ENCODE data around the gene CDH22. TPM values are rescaled to one million over a fixed set of nuclear protein-coding genes. Genes with fewer than 3 reads are reported as not detected.

The CDH22 gene
- total RNA-seq, 2 donors from 2014 or later, result 0.22 to 0.77 TPM

DNA sequence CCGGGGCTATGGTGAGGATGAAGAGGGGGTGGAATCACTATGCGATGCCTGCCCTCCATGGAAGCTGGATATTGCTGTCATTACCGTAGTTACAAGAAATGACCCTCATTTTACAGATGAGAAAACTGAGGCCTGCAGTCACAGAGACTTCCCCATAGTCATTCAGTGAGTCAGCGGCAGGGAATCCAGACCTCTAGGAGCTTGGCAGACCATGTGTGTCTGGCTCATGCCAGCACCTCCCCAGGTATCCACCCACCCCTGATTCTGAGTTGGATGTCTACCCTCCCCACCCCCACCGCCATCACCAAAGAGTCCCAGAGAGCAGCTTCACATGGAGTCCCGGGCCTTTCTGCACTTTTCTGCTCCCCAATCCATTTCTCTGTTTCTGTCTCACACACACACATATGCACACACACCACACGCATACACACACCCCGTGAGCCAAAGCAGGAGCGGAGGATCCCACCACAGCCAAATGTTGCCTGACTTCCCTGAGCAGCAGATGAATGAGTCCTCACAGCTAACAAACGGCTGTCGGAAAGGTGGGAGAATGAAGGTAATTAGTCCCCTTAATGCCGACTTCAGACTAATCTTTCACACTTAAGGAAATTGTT is 24.8 kb downstream of the CDH22 start:
- H3K9me3 ChIP-seq (ENCODE audit: control insufficient read depth, low read length), result no peaks in the 10 kb centered on the region
- TF ChIP-seq, protein P1, sequence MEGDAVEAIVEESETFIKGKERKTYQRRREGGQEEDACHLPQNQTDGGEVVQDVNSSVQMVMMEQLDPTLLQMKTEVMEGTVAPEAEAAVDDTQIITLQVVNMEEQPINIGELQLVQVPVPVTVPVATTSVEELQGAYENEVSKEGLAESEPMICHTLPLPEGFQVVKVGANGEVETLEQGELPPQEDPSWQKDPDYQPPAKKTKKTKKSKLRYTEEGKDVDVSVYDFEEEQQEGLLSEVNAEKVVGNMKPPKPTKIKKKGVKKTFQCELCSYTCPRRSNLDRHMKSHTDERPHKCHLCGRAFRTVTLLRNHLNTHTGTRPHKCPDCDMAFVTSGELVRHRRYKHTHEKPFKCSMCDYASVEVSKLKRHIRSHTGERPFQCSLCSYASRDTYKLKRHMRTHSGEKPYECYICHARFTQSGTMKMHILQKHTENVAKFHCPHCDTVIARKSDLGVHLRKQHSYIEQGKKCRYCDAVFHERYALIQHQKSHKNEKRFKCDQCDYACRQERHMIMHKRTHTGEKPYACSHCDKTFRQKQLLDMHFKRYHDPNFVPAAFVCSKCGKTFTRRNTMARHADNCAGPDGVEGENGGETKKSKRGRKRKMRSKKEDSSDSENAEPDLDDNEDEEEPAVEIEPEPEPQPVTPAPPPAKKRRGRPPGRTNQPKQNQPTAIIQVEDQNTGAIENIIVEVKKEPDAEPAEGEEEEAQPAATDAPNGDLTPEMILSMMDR (conservative IDR thresholded peaks at IDR 0.05), result no peak
- DNase-seq, result no peak
- no peaks in the 10 kb centered on the region for H3K27me3 ChIP-seq (ENCODE audit: control insufficient read depth, insufficient read depth, low read length, poor library complexity, severe bottlenecking)
- no peaks in the 10 kb centered on the region for H3K9me3 Mint-ChIP-seq
- H3K4me1 Mint-ChIP-seq, result peaks cover 26% of the 10 kb centered on the region
- no peak overlapping the region for H3K27ac ChIP-seq (ENCODE audit: low read depth, low read length)
- 84 to 92% methylated on average over 5 to 12 of the region's 12 CpGs for WGBS, 2 experiments (ENCODE audit: insufficient coverage in 1 of 2, insufficient read length in 1 of 2)
- no peaks in the 10 kb centered on the region for H3K36me3 ChIP-seq (ENCODE audit: control insufficient read depth, insufficient read depth, low read length)
- no peak overlapping the region for H3K9ac ChIP-seq (ENCODE audit: extremely low read depth, low read length, poor library complexity, severe bottlenecking)
- no peak overlapping the region for H3K4me3 Mint-ChIP-seq
- no peak overlapping the region for H3K4me3 ChIP-seq (ENCODE audit: low read length)
- H3K27ac Mint-ChIP-seq, result no peak overlapping the region
- H3K27me3 Mint-ChIP-seq (ENCODE audit: insufficient read depth), result peaks cover 2% of the 10 kb centered on the region
- peaks cover 7% of the 10 kb centered on the region for H3K4me1 ChIP-seq (ENCODE audit: control insufficient read depth, insufficient read depth, low read length)
- H3K36me3 Mint-ChIP-seq (ENCODE audit: low read depth), result no peaks in the 10 kb centered on the region

GRCh38 chr20:46282669-46283068 is 25.6 kb downstream of the CDH22 start:
- no peaks in the 10 kb centered on the region for H3K27me3 ChIP-seq (ENCODE audit: control insufficient read depth, insufficient read depth, low read length, poor library complexity, severe bottlenecking)
- H3K4me3 Mint-ChIP-seq, result no peak overlapping the region
- no peak for DNase-seq
- H3K27ac Mint-ChIP-seq, result no peak overlapping the region
- TF ChIP-seq, protein P1 (conservative IDR thresholded peaks at IDR 0.05), result no peak
- no peak overlapping the region for H3K4me3 ChIP-seq (ENCODE audit: low read length)
- no peaks in the 10 kb centered on the region for H3K36me3 ChIP-seq (ENCODE audit: control insufficient read depth, insufficient read depth, low read length)
- H3K4me1 Mint-ChIP-seq, result peaks cover 28% of the 10 kb centered on the region
- no peak overlapping the region for H3K27ac ChIP-seq (ENCODE audit: low read depth, low read length)
- no peaks in the 10 kb centered on the region for H3K9me3 Mint-ChIP-seq
- H3K27me3 Mint-ChIP-seq (ENCODE audit: insufficient read depth), result peaks cover 2% of the 10 kb centered on the region
- peaks cover 7% of the 10 kb centered on the region for H3K4me1 ChIP-seq (ENCODE audit: control insufficient read depth, insufficient read depth, low read length)
- no peaks in the 10 kb centered on the region for H3K9me3 ChIP-seq (ENCODE audit: control insufficient read depth, low read length)
- no peak overlapping the region for H3K9ac ChIP-seq (ENCODE audit: extremely low read depth, low read length, poor library complexity, severe bottlenecking)
- H3K36me3 Mint-ChIP-seq (ENCODE audit: low read depth), result no peaks in the 10 kb centered on the region
- 65 to 79% methylated on average over 6 to 11 of the region's 11 CpGs for WGBS, 2 experiments (ENCODE audit: insufficient coverage in 1 of 2, insufficient read length in 1 of 2)

DNA sequence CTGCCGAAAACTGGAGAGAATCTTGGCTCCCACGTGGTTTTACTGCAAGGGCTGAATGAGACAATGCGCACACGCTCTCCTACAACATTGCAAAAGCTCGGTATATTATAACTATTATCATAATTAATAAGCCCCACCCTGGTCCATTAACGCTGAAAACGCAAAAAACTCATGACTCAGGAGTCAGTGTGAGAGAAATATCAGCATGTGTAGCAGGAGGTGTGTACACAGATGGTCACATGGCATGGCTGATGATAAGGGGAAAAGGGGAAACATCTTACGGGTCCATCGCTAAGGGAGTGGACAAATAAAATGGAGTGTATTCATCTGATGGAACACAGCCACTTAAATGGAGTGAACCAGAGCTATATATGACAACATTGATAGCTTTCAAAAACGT is 29.2 kb downstream of the CDH22 start:
- H3K36me3 ChIP-seq (ENCODE audit: control insufficient read depth, insufficient read depth, low read length), result no peaks in the 10 kb centered on the region
- Mint-ChIP-seq H3K4me1 (peaks cover 42% of the 10 kb centered on the region), H3K4me3 (no peak overlapping the region), H3K36me3 (ENCODE audit: low read depth) (no peaks in the 10 kb centered on the region), H3K9me3 (no peaks in the 10 kb centered on the region), H3K27ac (no peak overlapping the region), H3K27me3 (ENCODE audit: insufficient read depth) (no peaks in the 10 kb centered on the region)
- no peaks in the 10 kb centered on the region for H3K27me3 ChIP-seq (ENCODE audit: control insufficient read depth, insufficient read depth, low read length, poor library complexity, severe bottlenecking)
- TF ChIP-seq, protein P1 (conservative IDR thresholded peaks at IDR 0.05), result no peak
- H3K9ac ChIP-seq (ENCODE audit: extremely low read depth, low read length, poor library complexity, severe bottlenecking), result no peak overlapping the region
- WGBS, 2 experiments (ENCODE audit: insufficient coverage in 1 of 2, insufficient read length in 1 of 2), result 85 to 94% methylated on average over 6 to 9 of the region's 10 CpGs
- no peaks in the 10 kb centered on the region for H3K9me3 ChIP-seq (ENCODE audit: control insufficient read depth, low read length)
- DNase-seq, result no peak
- no peak overlapping the region for H3K27ac ChIP-seq (ENCODE audit: low read depth, low read length)
- H3K4me3 ChIP-seq (ENCODE audit: low read length), result no peak overlapping the region
- H3K4me1 ChIP-seq (ENCODE audit: control insufficient read depth, insufficient read depth, low read length), result peaks cover 11% of the 10 kb centered on the region
